ENCODE measurements around the gene UROD. TPM values are rescaled to one million over a fixed set of nuclear protein-coding genes. Genes with fewer than 3 reads are reported as not detected.

UROD gene
- total RNA-seq, 1 experiment from 2014 or later, result 92.2 TPM

GRCh38 chr1:45007311-45007710 is 4.7 kb upstream of the UROD start:
- no peak overlapping the region for H3K56ac ChIP-seq (ENCODE audit: insufficient read length, low read depth, low read length)
- no peak overlapping the region for H3T11ph ChIP-seq (ENCODE audit: low read length)
- H3K9me3 ChIP-seq (ENCODE audit: control insufficient read depth, low read depth, low read length), result no peaks in the 10 kb centered on the region
- Mint-ChIP-seq H3K4me1 (peaks cover 14% of the 10 kb centered on the region in 2 experiments), H3K9me3 (no peaks in the 10 kb centered on the region), H3K4me3 (no peak overlapping the region), H3K36me3 (ENCODE audit: insufficient read depth in 1 of 3, low read depth in 3 of 3) (peaks cover 7 to 71% (median 45%) of the 10 kb centered on the region in 3 experiments), H3K27ac (no peak overlapping the region), H3K27me3 (ENCODE audit: low read depth) (no peaks in the 10 kb centered on the region; the same call in 1 of the 2 replicates)
- H3K79me1 ChIP-seq (ENCODE audit: insufficient read depth, low read depth, low read length, poor library complexity, severe bottlenecking), result no peaks in the 10 kb centered on the region
- H2BK20ac ChIP-seq (ENCODE audit: low read depth, low read length, poor library complexity, severe bottlenecking), result no peak overlapping the region
- no CpG with 5 or more reads among the region's 11 CpGs for WGBS (ENCODE audit: extremely low coverage, insufficient read length, low lambda C conversion rate)
- H3K27me3 ChIP-seq (ENCODE audit: insufficient read depth, low read length), result no peaks in the 10 kb centered on the region
- H3K23ac ChIP-seq (ENCODE audit: insufficient read length, low read depth, low read length), result no peak overlapping the region
- no peak overlapping the region for H2BK12ac ChIP-seq (ENCODE audit: insufficient read length, low read depth, low read length)
- H4K8ac ChIP-seq (replicated peaks; ENCODE audit: insufficient read length, low read depth, low read length), result no peak overlapping the region
- peaks cover 11% of the 10 kb centered on the region for H3K23me2 ChIP-seq (ENCODE audit: insufficient read length, low read depth, low read length, poor library complexity, severe bottlenecking)
- no peak overlapping the region for H3K18ac ChIP-seq (ENCODE audit: insufficient read length, low read depth, low read length)
- TF ChIP-seq CTCF (conservative IDR thresholded peaks at IDR 0.05), result no peak
- H3K27ac ChIP-seq (ENCODE audit: insufficient read length, low read depth, low read length), result no peak overlapping the region
- H2BK15ac ChIP-seq (ENCODE audit: low read depth, low read length), result no peak overlapping the region
- H3K9ac ChIP-seq (ENCODE audit: extremely low read depth, insufficient read length, low read length), result no peak overlapping the region
- no peak overlapping the region for H2AK5ac ChIP-seq (ENCODE audit: insufficient read length, low read length)
- H3K79me2 ChIP-seq (ENCODE audit: insufficient read depth, low read length), result no peaks in the 10 kb centered on the region
- no peaks in the 10 kb centered on the region for H4K20me1 ChIP-seq (ENCODE audit: control insufficient read depth, insufficient read depth, insufficient read length)
- H3K4me2 ChIP-seq (ENCODE audit: insufficient read depth, insufficient read length, low read length), result no peak overlapping the region
- no peak overlapping the region for H3K4ac ChIP-seq (ENCODE audit: low read depth, low read length)
- H3K14ac ChIP-seq (ENCODE audit: insufficient read depth, low read length), result no peak overlapping the region
- no peak overlapping the region for H4K5ac ChIP-seq (ENCODE audit: insufficient read length, low read depth, low read length)
- no peak overlapping the region for H2AFZ ChIP-seq (ENCODE audit: low read length)
- peaks cover 4% of the 10 kb centered on the region for H3K4me1 ChIP-seq (ENCODE audit: insufficient read depth, low read length)
- no peak for DNase-seq
- no peak overlapping the region for H2BK120ac ChIP-seq (ENCODE audit: low read depth, low read length, poor library complexity, severe bottlenecking)
- no peak overlapping the region for H4K91ac ChIP-seq (ENCODE audit: insufficient read length, low read depth, low read length)
- no peak overlapping the region for H2BK5ac ChIP-seq (ENCODE audit: insufficient read length, low read length)

All from H9 (cell line).